OCI-LY1 (cell line): Measurements from ENCODE around the gene SDHC.

Source experiments
- CTCF ChIP-seq: fragments of 200-600 bp; sonication (generic), shearing (Covaris generic); IDR thresholded peaks from 2 replicates; pipeline ENCODE4 v1.5.1; 2017; ENCODE audit warnings: mild to moderate bottlenecking, antibody characterized with exemption, low read length, moderate library complexity, mixed read lengths
- EZH2 ChIP-seq: fragments of 200-600 bp; sonication (generic), shearing (Covaris generic); IDR thresholded peaks from 2 replicates; pipeline ENCODE4 v1.8.0; 2017; ENCODE audit warnings: borderline replicate concordance, mixed run types, mild to moderate bottlenecking, antibody characterized with exemption, low read length, moderate library complexity, mixed read lengths

DNA sequence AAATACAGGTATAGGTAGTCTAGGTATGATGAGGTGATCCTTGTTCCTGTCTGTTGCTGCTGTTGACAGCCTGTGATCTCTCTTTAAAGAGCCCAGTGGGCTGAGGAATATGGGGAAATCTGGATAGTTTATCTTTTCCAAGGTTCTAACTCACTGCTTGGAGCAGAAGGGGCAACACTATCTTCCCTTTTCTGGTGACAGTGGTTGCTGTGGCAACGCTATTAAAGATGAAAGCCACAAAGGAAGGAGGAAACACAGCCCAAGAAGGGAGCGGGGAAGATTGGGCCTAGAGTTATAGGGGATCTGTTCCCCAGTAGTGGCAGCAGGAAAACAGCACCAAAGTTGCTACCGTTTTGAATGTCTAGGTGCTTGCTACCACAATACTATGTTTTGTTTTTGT, 46.9 kb upstream of the SDHC start:
- TF ChIP-seq CTCF (no peak), EZH2 (no peak)
